Loucy (cell line): ENCODE data around the gene KNDC1.

Experiments used
- CTCF ChIP-seq: fragments of 200-600 bp; sonication (generic); conservative IDR thresholded peaks from 2 replicates; pipeline ENCODE4 v1.5.1; 2014; ENCODE audit warnings: mild to moderate bottlenecking, antibody characterized with exemption, low read length
- EZH2phosphoT487 ChIP-seq: fragments of 200-600 bp; IDR thresholded peaks from 2 replicates; pipeline ENCODE4 v1.6.1; 2018; ENCODE audit warnings: antibody characterized with exemption, mild to moderate bottlenecking, moderate library complexity, borderline replicate concordance

DNA sequence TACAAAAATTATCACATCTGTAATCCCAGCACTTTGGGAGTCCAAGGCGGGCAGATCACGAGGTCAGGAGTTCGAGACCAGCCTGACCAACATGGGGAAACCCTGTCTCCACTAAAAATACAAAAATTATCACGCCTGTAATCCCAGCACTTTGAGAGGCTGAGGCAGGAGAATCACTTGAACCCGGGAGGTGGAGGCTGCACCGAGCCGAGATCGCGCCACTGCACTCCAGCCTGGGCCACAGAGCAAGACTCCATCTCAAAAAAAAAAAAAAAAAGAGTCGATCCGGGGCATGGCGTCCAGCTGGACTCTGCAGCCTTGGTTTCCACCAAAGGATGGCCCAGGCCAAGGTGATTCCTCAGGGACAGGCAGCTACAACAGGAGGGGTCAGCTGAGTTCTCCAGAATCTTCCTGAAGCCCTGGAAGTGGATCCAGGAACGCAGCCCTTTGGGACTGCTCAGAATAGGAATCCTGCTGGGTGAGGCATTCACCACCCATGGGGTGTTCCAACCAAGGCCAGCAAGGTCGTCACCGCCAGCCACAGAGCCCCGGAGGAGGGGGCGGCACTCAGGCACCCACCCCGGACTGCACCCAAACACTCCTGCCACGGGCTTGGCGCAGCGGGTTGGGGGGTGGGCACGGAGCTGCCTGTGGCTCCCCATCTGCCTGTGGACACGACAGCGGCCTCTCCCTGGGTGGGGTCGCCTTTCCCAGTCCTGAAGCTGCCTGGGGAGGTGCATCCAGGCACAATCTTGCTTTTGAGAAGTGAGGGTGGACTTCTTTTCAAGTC is 58.0 kb downstream of the KNDC1 start:
- TF ChIP-seq CTCF (no peak), EZH2phosphoT487 (no peak)
